Epithelial cell of esophagus (primary cell): ENCODE measurements around the gene FAM174C.
"Not testable (repeated sequence)": the region's sequence is repeated elsewhere in the genome, so short reads cannot be mapped to it uniquely, and the experiment has no call there.

Source experiments
- DNase-seq: peaks from one replicate; pipeline ENCODE4 v3.0.0; 2010; ENCODE audit warnings: low read depth
- H3K4me3 ChIP-seq: 2 replicates; pipeline ENCODE4 v1.5.1; 2011; ENCODE audit warnings: mild to moderate bottlenecking, low read length, control low read depth
- TF ChIP-seq, protein P1 (sequence below): IDR thresholded peaks from 2 replicates; pipeline ENCODE4 v1.5.1; 2011; ENCODE audit warnings: low read depth, mild to moderate bottlenecking, low read length, control low read depth, inconsistent platforms; ENCODE audit not compliant: insufficient read depth; ENCODE audit errors: missing control alignments

The FAM174C gene

DNA sequence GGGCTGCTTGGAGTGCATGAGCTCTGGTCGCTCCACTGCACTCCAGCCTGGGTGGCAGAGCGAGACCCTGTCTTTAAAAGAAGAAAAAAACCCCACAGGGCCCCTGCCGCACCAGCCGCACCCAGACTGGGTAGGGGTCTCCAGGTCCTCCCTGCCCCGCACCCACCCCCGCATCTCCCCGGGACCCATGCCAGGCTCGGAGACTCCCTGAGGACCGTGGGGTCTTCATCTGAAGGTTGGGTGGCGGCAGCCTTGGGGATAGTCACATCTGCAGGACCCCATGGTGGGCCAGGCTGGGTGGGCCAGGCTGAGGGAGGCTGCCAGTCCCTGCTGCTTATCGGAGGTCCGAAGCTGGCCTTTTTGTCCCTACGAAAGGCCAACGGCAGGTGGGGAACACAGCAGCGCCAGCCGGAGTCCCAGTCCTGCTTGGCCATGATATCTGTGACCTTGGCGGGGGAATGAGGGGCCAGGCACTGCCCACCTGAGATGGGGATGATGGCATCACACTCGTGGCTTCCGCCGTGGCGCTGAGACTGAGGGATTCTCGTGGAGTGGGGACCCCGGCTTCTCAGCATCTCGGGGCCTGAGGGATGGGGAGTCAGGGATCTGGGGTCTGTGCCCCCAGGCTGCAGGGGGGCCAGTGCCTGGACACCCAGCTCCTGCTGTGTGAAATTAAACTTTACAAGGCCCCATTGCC lies 21.4 kb downstream of the FAM174C start:
- no peak overlapping the region for H3K4me3 ChIP-seq
- DNase-seq = no peak
- TF ChIP-seq, protein P1, sequence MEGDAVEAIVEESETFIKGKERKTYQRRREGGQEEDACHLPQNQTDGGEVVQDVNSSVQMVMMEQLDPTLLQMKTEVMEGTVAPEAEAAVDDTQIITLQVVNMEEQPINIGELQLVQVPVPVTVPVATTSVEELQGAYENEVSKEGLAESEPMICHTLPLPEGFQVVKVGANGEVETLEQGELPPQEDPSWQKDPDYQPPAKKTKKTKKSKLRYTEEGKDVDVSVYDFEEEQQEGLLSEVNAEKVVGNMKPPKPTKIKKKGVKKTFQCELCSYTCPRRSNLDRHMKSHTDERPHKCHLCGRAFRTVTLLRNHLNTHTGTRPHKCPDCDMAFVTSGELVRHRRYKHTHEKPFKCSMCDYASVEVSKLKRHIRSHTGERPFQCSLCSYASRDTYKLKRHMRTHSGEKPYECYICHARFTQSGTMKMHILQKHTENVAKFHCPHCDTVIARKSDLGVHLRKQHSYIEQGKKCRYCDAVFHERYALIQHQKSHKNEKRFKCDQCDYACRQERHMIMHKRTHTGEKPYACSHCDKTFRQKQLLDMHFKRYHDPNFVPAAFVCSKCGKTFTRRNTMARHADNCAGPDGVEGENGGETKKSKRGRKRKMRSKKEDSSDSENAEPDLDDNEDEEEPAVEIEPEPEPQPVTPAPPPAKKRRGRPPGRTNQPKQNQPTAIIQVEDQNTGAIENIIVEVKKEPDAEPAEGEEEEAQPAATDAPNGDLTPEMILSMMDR = no peak

GRCh38 chr19:1298235-1298634 lies 22.9 kb downstream of the FAM174C start:
- TF ChIP-seq, protein P1 = no peak
- no peak for DNase-seq
- no peak overlapping the region for H3K4me3 ChIP-seq

- DNase-seq = no peak
- H3K4me3 ChIP-seq = no peak overlapping the region
- TF ChIP-seq, protein P1 = no peak
Observed at GRCh38 chr19:1299801-1300200, 24.5 kb downstream of the FAM174C start.

DNA sequence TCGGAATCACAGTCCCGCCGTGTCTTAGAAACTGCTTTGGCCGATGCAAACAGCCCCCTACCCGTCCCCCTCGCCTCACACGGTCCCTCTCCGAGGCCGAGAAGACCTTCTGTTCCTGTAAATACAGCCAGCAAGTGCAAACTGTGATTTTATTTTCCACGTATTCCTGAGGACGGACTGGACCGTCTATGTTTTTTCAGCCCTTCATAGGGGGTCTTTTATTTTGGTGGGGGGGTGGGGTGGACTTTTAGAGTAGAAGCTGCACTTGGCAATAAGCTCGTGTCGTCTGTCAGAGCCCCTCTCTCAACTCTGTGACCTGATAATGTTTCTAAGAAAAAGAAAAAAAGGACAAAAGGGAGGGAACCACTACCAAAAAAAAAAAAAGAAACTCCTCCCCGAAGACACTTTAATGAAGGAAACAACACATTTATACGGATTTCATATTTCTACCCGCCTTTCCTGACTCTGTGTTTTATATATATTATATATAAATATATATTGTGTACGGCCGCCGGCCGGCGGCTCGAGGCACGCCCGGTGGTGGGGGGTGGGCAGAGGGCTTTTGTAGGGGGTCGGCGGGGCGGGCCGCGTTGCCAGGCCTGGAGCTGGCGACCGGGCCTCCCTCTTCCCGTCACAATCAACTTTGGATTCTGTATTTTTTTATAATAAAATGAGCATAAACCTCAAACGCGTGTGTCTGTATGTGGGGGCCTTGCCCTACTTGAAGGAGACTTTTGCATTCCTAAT lies 25.6 kb downstream of the FAM174C start:
- TF ChIP-seq, protein P1 = no peak
- no peak for DNase-seq
- no peak overlapping the region for H3K4me3 ChIP-seq

DNA sequence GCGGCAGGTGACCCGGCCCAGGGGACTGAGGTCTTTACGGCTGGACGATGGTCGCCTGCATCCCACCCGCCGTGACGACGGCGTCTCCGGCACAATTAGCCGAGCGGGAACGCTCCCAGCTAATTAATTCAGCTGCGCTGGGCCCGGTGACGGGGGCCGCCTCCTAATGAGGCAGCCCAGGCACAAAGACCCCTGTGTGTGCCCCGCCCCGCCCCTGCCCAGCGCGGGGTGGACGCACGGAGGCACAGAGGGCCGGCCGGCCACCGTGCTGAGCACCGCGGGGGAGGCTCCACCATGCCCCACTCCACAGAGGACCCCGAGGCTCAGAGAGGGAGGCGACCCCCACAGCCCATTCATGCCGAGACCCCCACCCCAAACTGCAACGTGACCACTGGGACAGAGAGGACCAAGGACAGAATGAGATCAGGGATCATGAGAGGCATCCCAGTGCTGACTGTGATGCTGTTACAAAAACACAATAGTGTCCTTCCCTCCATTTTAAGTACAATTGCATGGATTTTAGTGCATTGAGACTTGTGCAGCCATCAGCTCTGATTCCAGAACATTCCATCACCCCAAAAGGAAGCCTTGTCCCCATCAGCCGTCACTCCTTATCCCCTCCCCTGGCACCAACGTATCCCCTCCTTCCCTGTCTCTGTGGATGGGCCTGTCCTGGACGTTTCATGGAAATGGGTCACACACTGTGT lies 27.4 kb downstream of the FAM174C start:
- DNase-seq = no peak
- H3K4me3 ChIP-seq = no peak overlapping the region
- TF ChIP-seq, protein P1 = no peak

DNA sequence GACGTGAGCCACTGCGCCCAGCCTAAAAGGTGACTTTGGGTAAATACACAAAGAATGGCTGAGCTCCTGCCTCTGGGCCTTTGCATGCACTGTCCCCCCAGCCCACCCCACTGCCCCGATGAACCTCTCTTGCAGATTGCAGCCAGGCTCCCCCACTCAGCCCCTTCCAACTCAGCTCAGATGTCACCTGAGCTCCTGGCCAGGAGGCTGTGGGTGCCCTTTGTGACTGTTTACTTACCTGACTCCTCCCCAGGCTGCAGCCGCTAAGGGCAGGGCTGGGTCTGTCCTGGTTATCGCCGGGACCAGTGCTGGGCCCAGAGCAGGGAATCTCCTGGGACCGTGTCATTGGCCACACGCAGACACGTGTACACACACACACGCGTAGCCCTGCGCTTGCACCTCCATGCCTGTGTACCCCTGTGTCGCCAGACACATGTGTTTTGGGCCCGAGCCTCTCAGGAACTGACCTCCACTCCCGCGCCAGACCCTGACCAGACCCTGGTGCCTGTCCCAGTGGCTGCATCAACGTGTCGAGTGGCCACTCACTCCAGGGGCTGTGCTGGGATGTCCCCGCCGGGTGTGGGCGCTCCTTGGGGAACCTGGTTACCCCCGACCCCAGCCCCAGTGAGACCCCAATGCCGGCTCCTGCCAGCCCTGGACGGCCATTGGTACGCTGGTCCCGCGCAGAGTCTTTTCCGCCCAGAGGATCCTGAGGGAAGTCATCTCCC lies 29.0 kb downstream of the FAM174C start:
- TF ChIP-seq, protein P1 = no peak
- no peak overlapping the region for H3K4me3 ChIP-seq
- no peak for DNase-seq

- DNase-seq, H3K4me3 ChIP-seq: not testable (repeated sequence)
Observed at GRCh38 chr19:1305354-1305753, 30.0 kb downstream of the FAM174C start.
